GM19397 (cell line): ENCODE data around the gene ANOS1.
"Not testable (repeated sequence)": the region's sequence is repeated elsewhere in the genome, so short reads cannot be mapped to it uniquely, and the experiment has no call there.

Experiments
- ATAC-seq: cut with Tn5 transposase; IDR thresholded peaks from one replicate; pipeline ENCODE4 v1.9.1; 2021; ENCODE audit warnings: mild to moderate bottlenecking, moderate library complexity; ENCODE audit not compliant: unreplicated experiment

ANOS1 gene

GRCh38 chrX:8731559-8732395, at the start of gene ANOS1:
ANOS1 (minus strand) TSS chrX:8732137; CDS start chrX:8732036, 101 bp downstream.
- ATAC-seq, result no peak

- no peak for ATAC-seq
These were observed 41.2 kb upstream of the ANOS1 start for GRCh38 chrX:8773117-8773516.

- no peak for ATAC-seq
These were observed 28.1 kb upstream of the ANOS1 start for GRCh38 chrX:8760021-8760420.

- not testable (repeated sequence) for ATAC-seq
These were observed 26.8 kb upstream of the ANOS1 start for GRCh38 chrX:8758706-8759105.

GRCh38 chrX:8757609-8758389, 25.9 kb upstream of the ANOS1 start:
- ATAC-seq, result not testable (repeated sequence)

GRCh38 chrX:8755813-8756212, 23.9 kb upstream of the ANOS1 start:
- no peak for ATAC-seq

- ATAC-seq, result no peak
These were observed 23.2 kb upstream of the ANOS1 start for GRCh38 chrX:8755116-8755515.

GRCh38 chrX:8749697-8750096, 17.8 kb upstream of the ANOS1 start:
- ATAC-seq, result no peak

- ATAC-seq, result no peak
These were observed 16.9 kb upstream of the ANOS1 start for GRCh38 chrX:8748855-8749254.

GRCh38 chrX:8743126-8743732, 11.3 kb upstream of the ANOS1 start:
- ATAC-seq, result no peak

GRCh38 chrX:8741981-8742380, 10.0 kb upstream of the ANOS1 start:
- no peak for ATAC-seq

- ATAC-seq, result no peak
These were observed 6.8 kb upstream of the ANOS1 start for GRCh38 chrX:8738588-8739189.

- no peak for ATAC-seq
These were observed 5.9 kb upstream of the ANOS1 start for GRCh38 chrX:8737883-8738282.

GRCh38 chrX:8730812-8731558, 952 bp downstream of the ANOS1 start:
- ATAC-seq, result no peak

- no peak for ATAC-seq
These were observed 2.1 kb downstream of the ANOS1 start for GRCh38 chrX:8729811-8730210.

- no peak for ATAC-seq
These were observed 2.9 kb downstream of the ANOS1 start for GRCh38 chrX:8728932-8729535.

GRCh38 chrX:8726031-8726652, 5.8 kb downstream of the ANOS1 start:
- ATAC-seq, result no peak

- ATAC-seq, result no peak
These were observed 7.6 kb downstream of the ANOS1 start for GRCh38 chrX:8724300-8724699.

GRCh38 chrX:8721536-8721935, 10.4 kb downstream of the ANOS1 start:
- ATAC-seq, result no peak

- no peak for ATAC-seq
These were observed 11.8 kb downstream of the ANOS1 start for GRCh38 chrX:8720136-8720535.
